IPS-20b (cell line): ENCODE measurements around the gene OR13J1.

ENCODE experiments used
- H3K27ac ChIP-seq: one replicate; pipeline ENCODE4 v1.5.1; 2013; ENCODE audit warnings: low read length
- H3K27me3 ChIP-seq: 2 replicates; pipeline ENCODE4 v1.6.1; 2013; ENCODE audit warnings: mild to moderate bottlenecking, low read length, inconsistent platforms; ENCODE audit not compliant: insufficient read depth
- H3K36me3 ChIP-seq: 2 replicates; pipeline ENCODE4 v1.6.1; 2013; ENCODE audit warnings: low read depth, mild to moderate bottlenecking, inconsistent platforms, low read length, moderate library complexity; ENCODE audit not compliant: insufficient read depth
- H3K4me1 ChIP-seq: 2 replicates; pipeline ENCODE4 v1.6.1; 2013; ENCODE audit warnings: mild to moderate bottlenecking, control low read depth, inconsistent platforms, low read length, moderate library complexity; ENCODE audit not compliant: insufficient read depth
- H3K4me3 ChIP-seq: 2 replicates; pipeline ENCODE4 v1.5.1; 2013; ENCODE audit warnings: mild to moderate bottlenecking, low read length, inconsistent platforms
- H3K9ac ChIP-seq: 2 replicates; pipeline ENCODE4 v1.6.1; 2013; ENCODE audit warnings: low read depth, mild to moderate bottlenecking, inconsistent platforms, low read length, moderate library complexity
- H3K9me3 ChIP-seq: 2 replicates; pipeline ENCODE4 v1.6.1; 2013; ENCODE audit warnings: mild to moderate bottlenecking, low read depth, low read length, inconsistent platforms; ENCODE audit not compliant: insufficient read depth

OR13J1 gene

GRCh38 chr9:35909687-35910612, 39.7 kb upstream of the OR13J1 start:
- no peak overlapping the region for H3K27ac ChIP-seq
- H3K36me3 ChIP-seq: no peaks in the 10 kb centered on the region
- no peak overlapping the region for H3K4me3 ChIP-seq
- no peak overlapping the region for H3K9ac ChIP-seq
- H3K27me3 ChIP-seq: no peaks in the 10 kb centered on the region
- no peaks in the 10 kb centered on the region for H3K9me3 ChIP-seq
- peaks cover 24% of the 10 kb centered on the region for H3K4me1 ChIP-seq

DNA sequence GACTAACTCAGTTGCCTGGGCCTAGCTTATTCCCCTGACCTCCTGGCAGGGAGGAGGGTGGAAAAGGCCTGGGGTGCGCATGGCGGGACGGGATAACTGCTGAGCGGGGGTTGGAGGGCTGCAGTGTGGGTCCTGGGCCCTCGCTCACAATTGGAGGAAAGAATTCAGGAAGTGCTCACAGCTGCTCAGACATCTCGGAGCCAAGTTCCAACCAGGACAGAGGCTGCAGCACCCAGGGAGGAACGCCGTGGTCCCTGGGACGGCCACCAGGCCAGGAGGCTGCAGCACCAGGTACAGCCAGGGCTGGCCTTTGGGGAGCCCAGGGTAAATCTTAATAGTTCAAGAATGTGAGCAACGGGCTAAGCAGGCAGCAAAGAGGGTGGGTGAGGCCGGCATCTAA, 39.1 kb upstream of the OR13J1 start, which contains the start of gene SPAAR:
SPAAR (plus strand) TSS at position 217 of the 400 bp plus-strand sequence. CDS start 974 bp downstream, outside the sequence.
- Histone ChIP-seq H3K36me3 (no peaks in the 10 kb centered on the region), H3K27me3 (no peaks in the 10 kb centered on the region), H3K4me1 (peaks cover 24% of the 10 kb centered on the region), H3K9me3 (no peaks in the 10 kb centered on the region), H3K9ac (no peak within 1 kb of the TSS; the same call in 1 of the 2 replicates), H3K4me3 (no peak within 1 kb of the TSS), H3K27ac (no peak within 1 kb of the TSS)

DNA sequence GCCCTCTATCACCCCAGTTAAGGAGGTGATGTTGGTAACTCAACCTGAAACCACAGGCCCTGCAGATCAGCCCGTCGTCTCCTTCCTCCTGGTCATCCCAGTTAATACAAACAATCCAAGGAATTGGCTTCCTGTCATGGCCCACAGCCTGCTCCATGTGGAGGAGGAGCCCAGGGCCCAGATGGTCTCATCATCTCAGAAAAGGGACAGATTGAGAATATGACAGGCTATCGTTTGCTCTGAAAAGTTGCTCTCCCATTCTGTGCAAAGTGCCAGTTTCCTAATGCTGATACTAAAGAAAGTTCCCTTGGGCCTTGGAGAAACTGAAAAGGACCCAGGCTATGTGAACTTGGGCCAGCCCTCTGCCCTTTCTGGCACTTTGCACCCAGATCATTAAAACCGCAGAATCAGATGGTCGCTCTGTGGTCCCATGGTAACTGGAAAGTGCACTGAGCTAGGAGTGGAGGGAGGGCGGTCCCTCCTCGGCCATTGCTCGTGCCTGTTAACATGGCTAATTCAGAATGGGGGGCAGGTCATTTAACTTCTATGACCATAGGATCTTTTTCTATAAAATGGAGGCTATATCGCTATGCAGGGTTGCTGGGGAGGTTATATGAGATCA, 38.4 kb upstream of the OR13J1 start:
- H3K27me3 ChIP-seq: no peaks in the 10 kb centered on the region
- no peak overlapping the region; the same call in 1 of the 2 replicates for H3K9ac ChIP-seq
- no peaks in the 10 kb centered on the region for H3K9me3 ChIP-seq
- no peak overlapping the region for H3K4me3 ChIP-seq
- H3K36me3 ChIP-seq: no peaks in the 10 kb centered on the region
- H3K27ac ChIP-seq: no peak overlapping the region
- peaks cover 24% of the 10 kb centered on the region for H3K4me1 ChIP-seq

- H3K4me3 ChIP-seq: no peak overlapping the region
These were observed 37.7 kb upstream of the OR13J1 start for GRCh38 chr9:35907711-35908503.

DNA sequence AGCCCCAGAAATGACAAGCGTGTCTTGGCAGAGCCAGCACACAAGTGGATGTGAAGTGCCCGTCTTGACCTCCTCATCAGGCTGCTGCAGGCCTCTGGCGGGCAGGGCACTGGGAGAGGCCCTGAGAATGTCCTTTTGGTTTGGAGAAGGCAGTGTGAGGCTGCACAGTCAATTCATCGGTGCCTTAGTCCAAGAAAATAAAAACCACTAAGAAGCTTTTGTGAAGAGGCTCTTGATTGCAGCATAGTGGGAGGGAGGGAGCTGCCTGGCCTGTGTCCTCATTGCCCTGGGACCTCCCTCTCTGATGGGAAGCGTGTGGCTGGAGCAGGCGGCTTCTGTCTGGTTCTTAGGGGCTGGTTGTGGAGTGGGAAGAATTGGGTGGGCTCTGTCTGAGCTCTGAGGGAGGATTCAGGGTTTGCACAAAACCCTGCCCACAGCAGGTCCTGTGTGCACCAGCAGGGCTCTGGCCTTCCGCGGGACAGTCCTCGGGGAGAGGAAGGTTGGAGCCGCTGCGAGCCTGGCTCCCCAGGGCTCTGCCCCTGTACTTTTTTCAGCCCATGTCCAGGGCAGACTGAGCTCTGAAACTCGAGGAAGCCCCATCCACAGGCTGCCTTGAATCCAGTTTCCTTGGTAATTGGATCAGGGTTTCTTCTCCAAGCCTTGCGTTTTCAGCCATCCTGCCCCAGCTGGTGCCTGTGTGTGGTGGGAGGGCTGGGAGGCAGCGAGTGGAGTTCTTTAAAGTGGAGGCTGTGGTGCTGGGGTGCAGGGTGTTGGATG, 36.9 kb upstream of the OR13J1 start:
- peak overlapping the region; percentile 42; the same call in 1 of the 2 replicates for H3K9ac ChIP-seq
- no peak overlapping the region for H3K27ac ChIP-seq
- no peak overlapping the region for H3K4me3 ChIP-seq

More at GRCh38 chr9:35907711-35908503, 37.7 kb upstream of the OR13J1 start:
- Histone ChIP-seq H3K36me3 (no peaks in the 10 kb centered on the region), H3K27ac (no peak overlapping the region), H3K27me3 (no peaks in the 10 kb centered on the region), H3K9ac (peak overlapping the region; percentile 42; the same call in 1 of the 2 replicates), H3K9me3 (no peaks in the 10 kb centered on the region), H3K4me1 (peaks cover 24% of the 10 kb centered on the region)

DNA sequence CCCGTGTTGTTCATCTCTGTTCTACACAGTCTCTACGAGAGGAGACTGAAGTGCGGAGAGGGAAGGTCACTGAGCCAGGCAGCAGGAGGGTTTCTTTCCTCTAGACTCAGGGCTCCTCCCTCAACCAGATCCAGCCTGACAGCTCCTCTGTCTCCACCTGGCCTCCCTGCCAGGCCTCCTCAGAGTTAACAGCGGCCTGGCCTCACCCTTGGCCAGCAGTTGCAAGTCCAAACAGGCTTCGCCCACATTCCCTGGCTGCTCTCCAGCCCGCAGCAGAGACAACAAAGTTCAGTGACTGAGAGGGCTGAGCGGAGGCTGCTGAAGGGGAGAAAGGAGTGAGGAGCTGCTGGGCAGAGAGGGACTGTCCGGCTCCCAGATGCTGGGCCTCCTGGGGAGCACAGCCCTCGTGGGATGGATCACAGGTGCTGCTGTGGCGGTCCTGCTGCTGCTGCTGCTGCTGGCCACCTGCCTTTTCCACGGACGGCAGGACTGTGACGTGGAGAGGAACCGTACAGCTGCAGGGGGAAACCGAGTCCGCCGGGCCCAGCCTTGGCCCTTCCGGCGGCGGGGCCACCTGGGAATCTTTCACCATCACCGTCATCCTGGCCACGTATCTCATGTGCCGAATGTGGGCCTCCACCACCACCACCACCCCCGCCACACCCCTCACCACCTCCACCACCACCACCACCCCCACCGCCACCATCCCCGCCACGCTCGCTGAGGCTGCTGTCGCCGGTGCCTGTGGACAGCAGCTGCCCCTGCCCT, 35.9 kb upstream of the OR13J1 start, which contains the start of gene HRCT1:
HRCT1 (plus strand) TSS at position 291 of the 768 bp plus-strand sequence; CDS start at position 377, 86 bp downstream.
- H3K4me3 ChIP-seq: no peak within 1 kb of the TSS
- H3K27ac ChIP-seq: no peak within 1 kb of the TSS
- H3K9ac ChIP-seq: 0 out of 2 replicates have a peak within 1 kb of the TSS, but pooled peaks have one; percentile 42
- no peaks in the 10 kb centered on the region for H3K9me3 ChIP-seq
- no peaks in the 10 kb centered on the region for H3K27me3 ChIP-seq
- H3K4me1 ChIP-seq: peaks cover 24% of the 10 kb centered on the region
- H3K36me3 ChIP-seq: no peaks in the 10 kb centered on the region

More for the DNA sequence above, 36.9 kb upstream of the OR13J1 start:
- Histone ChIP-seq H3K9me3 (no peaks in the 10 kb centered on the region), H3K27me3 (no peaks in the 10 kb centered on the region), H3K36me3 (no peaks in the 10 kb centered on the region), H3K4me1 (peaks cover 24% of the 10 kb centered on the region)

GRCh38 chr9:35905051-35905781, 35.0 kb upstream of the OR13J1 start:
- H3K4me3 ChIP-seq: no peak overlapping the region

GRCh38 chr9:35904338-35904737, 34.1 kb upstream of the OR13J1 start:
- no peak overlapping the region for H3K27ac ChIP-seq
- no peaks in the 10 kb centered on the region for H3K36me3 ChIP-seq
- no peak overlapping the region for H3K4me3 ChIP-seq
- H3K27me3 ChIP-seq: no peaks in the 10 kb centered on the region
- peaks cover 24% of the 10 kb centered on the region for H3K4me1 ChIP-seq
- H3K9me3 ChIP-seq: no peaks in the 10 kb centered on the region
- no peak overlapping the region for H3K9ac ChIP-seq

More at GRCh38 chr9:35905051-35905781, 35.0 kb upstream of the OR13J1 start:
- H3K27ac ChIP-seq: no peak overlapping the region
- no peak overlapping the region for H3K9ac ChIP-seq
- H3K4me1 ChIP-seq: peaks cover 24% of the 10 kb centered on the region
- no peaks in the 10 kb centered on the region for H3K36me3 ChIP-seq
- H3K9me3 ChIP-seq: no peaks in the 10 kb centered on the region
- H3K27me3 ChIP-seq: no peaks in the 10 kb centered on the region

GRCh38 chr9:35903049-35903448, 32.8 kb upstream of the OR13J1 start:
- no peaks in the 10 kb centered on the region for H3K27me3 ChIP-seq
- H3K9ac ChIP-seq: no peak overlapping the region
- peaks cover 13% of the 10 kb centered on the region for H3K4me1 ChIP-seq
- no peak overlapping the region for H3K27ac ChIP-seq
- H3K9me3 ChIP-seq: no peaks in the 10 kb centered on the region
- no peak overlapping the region for H3K4me3 ChIP-seq
- no peaks in the 10 kb centered on the region for H3K36me3 ChIP-seq

DNA sequence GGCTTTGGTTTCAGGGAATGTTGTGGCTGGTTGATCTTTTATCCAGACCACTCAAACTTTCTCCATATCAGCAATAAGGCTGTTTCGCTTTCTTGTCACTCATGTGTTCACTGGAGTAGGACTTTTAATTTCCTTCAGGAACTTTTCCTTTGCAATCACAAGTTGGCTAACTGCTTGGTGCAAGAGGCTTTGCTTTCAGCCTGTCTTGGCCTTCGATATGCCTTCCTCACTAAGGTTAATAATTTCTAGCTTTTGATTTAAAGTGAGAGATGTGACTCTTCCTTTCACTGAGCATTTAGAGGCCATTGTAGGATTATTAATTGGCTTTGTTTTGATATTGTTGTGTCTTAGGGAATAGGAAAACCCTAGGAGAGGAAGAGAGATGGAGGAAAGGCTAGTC, 28.8 kb upstream of the OR13J1 start:
- H3K9ac ChIP-seq: no peak overlapping the region
- no peaks in the 10 kb centered on the region for H3K27me3 ChIP-seq
- no peak overlapping the region for H3K4me3 ChIP-seq
- H3K27ac ChIP-seq: no peak overlapping the region
- H3K4me1 ChIP-seq: no peaks in the 10 kb centered on the region
- no peaks in the 10 kb centered on the region for H3K9me3 ChIP-seq
- H3K36me3 ChIP-seq: no peaks in the 10 kb centered on the region
